ENCODE measurements around the gene TBL3.

The TBL3 gene

GRCh38 chr16:1964506-1965395 is 7.1 kb upstream of the TBL3 start, which contains the start of gene RPS2:
Gene RPS2, minus strand, starts transcription at chr16:1964826. Its CDS starts 201 bp downstream, at chr16:1964625.
- DNase-seq (ENCODE audit: low spot score), result peak; percentile 98

DNA sequence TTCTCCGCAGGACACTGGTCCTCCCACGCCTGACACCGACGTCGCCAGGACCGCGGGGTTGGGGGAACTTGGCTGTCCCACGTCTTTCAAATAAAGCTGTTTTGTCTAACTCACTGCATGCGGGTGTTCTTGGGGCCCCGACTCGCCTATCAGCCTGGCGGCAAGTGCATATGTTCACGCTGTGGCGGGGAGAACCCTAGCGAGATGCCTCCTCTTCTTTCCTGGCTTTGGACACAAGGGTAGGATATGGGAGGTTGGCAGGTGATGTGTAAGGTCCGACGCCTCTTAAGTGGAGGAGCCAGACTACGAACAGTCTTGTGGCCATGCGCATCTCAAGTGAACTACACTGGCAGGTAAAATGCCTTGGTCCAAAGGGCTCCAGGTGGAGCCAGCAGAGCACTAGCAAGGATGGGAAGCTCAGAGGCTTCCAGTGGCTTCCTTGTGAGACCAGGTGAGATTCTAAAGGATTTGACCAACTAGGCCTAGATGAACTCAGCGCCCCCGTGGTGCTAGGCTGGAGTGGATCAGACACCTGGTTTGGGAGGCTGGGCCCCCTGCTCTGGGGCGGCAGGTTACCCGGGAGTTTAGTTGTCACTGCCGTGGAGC is 6.4 kb upstream of the TBL3 start:
- DNase-seq (ENCODE audit: low spot score), result no peak

DNA sequence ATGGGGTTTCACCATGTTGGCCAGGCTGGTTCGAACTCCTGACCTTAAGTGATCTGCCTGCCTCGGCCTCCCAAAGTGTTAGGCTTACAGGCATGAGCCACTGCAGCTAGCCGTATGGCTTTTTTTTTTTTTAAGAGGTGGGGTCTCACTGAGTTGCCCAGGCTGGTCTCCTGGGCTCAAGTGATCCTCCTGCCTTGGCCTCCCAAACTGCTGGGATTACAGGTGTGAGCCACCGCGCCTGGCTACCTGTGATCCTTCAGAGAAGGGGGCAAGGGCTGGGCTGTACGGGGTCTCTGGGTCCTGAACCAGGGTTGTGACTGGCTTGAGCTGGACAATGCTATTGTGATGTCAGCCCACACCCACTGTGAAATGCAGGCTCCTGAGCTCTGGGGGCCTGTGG is 5.4 kb upstream of the TBL3 start, which contains the start of gene RNF151:
Gene RNF151 (plus strand): TSS at position 397 of the 400 bp plus-strand sequence. CDS start 26 bp downstream, outside the sequence.
- no peak for DNase-seq (ENCODE audit: low spot score)

GRCh38 chr16:1968146-1968953 is 3.5 kb upstream of the TBL3 start:
- no peak for DNase-seq (ENCODE audit: low spot score)

DNA sequence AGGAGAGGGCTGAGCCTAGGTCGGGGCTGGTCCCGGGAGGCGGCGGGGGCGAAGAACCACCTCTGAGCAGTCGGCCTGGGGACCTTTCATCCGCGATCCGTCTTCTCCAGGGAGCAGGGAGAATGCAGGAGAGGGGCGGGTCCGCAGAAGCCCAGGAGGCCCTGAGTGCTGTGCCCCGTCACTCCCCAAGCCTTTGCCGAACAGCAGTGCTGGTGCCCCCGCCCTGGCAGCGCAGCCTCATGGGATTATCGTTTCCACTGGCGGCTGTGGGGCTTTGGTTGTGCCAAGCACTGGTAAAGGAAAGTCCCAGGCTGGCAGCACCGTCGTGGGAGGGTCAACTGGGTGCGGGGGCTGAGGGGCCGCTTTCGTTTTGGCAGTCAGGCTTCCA is 631 bp downstream of the TBL3 start:
- DNase-seq (ENCODE audit: low spot score), result no peak

DNA sequence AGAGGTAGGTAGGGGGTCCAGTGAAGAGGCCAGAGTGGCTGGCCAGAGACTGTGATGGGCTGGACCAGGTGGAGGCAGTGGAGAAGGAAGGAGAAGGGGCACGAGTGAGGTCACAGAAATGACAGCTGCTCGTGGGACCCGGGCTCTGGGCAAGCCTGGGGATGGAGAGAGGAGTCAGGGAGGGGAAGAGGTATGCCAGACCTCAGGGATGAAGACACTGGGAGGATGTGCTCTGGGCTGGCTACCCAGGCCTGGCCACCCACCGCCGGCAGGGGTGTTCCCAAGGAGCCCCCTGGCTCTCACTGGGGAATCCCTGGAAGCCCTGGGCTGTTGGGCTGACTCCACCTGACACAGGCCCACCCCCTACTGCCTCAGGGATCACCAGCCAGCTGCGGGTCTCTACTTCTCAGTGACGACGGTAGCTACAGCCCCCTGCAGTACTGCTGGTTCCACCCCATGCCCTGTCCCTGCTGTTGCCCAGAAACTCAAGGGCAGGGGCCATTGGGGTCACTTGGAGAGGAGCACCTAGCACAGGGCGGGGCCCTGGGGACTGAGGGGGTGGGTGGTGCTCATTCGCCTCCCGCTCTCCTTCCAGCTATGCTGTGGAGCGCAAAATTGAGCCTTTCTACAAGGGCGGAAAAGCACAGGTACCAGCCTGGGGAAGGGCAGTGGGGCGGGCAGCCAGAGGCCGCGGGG is 1.8 kb downstream of the TBL3 start:
- DNase-seq (ENCODE audit: low spot score), result no peak

DNA sequence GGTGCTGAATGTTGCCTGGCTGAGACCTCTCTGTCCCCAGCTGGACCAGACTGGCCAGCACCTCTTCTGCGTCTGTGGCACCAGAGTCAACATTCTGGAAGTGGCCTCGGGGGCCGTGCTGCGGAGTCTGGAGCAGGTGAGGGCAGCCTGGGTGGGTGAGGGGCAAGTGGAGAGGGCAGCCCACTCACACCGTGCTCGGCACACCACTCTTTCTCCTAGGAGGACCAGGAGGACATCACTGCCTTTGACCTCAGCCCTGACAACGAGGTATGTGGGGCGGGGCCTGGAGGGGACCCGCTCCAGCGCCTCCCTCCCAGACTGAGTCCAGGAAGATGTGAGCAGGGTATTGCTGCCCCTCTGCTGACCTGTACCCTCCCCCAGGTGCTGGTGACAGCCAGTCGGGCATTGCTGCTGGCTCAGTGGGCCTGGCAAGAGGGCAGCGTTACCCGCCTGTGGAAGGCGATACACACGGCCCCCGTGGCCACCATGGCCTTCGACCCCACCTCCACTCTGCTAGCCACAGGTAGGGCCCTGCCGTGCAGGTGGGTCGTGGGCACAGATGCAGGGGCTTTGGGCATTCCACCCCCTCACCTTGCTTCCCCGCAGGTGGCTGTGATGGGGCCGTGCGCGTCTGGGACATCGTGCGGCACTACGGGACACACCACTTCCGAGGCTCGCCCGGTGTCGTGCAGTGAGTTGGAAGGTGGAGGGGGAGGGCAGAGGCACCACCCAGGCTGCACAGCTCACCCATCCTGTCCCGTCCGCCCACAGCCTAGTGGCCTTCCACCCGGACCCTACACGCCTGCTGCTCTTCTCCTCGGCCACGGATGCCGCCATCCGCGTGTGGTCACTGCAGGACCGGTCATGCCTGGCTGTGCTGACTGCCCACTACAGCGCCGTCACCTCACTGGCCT is 2.6 kb downstream of the TBL3 start:
- no peak for DNase-seq (ENCODE audit: low spot score)

DNA sequence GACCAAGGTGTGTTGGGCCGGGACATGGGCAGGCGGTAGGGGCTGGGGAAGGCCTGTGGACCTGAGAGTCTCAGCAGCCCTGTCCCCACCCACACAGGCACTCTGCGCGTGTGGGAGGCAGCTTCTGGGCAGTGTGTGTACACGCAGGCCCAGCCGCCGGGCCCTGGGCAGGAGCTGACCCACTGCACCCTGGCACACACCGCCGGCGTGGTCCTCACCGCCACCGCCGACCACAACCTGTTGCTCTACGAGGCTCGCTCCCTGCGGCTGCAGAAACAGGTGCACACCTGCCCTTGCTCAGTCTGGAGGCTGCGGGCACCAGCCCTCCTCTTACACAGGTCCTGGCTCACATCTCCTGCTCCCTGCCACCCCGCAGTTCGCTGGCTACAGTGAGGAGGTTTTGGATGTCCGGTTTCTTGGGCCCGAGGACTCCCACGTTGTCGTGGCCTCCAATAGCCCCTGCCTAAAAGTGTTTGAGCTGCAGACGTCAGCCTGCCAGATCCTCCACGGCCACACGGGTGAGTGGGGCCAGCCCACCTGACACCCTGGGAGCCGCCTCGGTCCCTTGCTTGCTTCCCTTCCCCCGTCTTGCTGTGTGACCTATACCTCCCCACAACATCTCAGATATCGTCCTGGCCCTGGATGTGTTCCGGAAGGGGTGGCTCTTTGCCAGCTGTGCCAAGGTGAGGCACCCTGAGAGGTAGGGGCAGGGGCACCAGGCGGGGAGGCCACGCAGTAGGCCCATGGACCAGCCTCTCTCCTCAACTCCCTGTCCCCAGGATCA is 3.8 kb downstream of the TBL3 start:
- no peak for DNase-seq (ENCODE audit: low spot score)

DNA sequence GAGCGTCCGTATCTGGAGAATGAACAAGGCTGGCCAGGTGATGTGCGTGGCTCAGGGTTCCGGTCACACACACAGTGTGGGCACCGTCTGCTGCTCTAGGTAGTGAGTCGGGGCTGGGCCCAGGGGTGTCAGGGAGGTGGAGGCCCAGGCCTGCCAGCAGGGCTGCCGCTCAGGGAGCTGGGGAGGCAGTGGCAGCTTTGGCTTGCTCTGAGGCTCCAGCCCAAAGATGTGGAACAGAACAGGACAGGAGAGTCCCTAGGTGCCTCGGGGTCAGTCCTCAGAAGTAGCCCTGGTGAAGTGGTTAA is 4.3 kb downstream of the TBL3 start:
- no peak for DNase-seq (ENCODE audit: low spot score)

GRCh38 chr16:1976951-1977874 is 5.4 kb downstream of the TBL3 start:
- no peak for DNase-seq (ENCODE audit: low spot score)

- no peak for DNase-seq (ENCODE audit: low spot score)
Measured at GRCh38 chr16:1977875-1978268, 6.0 kb downstream of the TBL3 start.

DNA sequence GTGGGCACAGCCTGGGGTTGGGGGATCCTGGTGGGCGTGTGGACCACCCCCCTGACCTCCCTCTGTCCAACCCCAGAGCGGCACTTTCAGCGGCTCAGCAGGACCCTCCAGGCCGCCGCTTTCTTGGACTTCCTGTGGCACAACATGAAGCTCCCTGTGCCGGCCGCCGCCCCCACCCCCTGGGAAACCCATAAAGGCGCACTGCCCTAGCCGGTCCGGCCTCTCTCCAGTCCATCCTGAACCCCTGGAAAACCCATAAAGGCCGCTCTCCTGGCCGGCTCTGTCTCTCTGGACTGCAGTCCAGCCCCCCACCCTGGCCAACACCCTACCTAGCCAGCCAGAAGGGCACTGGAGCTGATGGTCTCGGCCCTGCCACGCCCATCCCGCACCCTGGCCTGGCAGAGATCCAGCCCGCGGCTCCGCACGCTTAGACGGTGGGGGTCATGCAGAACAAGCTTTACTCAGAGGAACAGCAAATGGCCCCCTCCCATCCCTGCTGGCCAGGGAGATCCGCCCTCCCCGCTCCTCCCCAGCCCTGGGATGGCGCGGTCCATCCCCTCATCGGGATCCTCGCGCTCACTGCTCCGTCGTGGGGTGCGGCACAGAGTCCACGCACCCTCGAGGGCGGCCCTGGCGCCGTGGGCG is 6.7 kb downstream of the TBL3 start:
- DNase-seq (ENCODE audit: low spot score), result no peak

GRCh38 chr16:1979271-1980029 is 7.6 kb downstream of the TBL3 start:
- no peak for DNase-seq (ENCODE audit: low spot score)

DNA sequence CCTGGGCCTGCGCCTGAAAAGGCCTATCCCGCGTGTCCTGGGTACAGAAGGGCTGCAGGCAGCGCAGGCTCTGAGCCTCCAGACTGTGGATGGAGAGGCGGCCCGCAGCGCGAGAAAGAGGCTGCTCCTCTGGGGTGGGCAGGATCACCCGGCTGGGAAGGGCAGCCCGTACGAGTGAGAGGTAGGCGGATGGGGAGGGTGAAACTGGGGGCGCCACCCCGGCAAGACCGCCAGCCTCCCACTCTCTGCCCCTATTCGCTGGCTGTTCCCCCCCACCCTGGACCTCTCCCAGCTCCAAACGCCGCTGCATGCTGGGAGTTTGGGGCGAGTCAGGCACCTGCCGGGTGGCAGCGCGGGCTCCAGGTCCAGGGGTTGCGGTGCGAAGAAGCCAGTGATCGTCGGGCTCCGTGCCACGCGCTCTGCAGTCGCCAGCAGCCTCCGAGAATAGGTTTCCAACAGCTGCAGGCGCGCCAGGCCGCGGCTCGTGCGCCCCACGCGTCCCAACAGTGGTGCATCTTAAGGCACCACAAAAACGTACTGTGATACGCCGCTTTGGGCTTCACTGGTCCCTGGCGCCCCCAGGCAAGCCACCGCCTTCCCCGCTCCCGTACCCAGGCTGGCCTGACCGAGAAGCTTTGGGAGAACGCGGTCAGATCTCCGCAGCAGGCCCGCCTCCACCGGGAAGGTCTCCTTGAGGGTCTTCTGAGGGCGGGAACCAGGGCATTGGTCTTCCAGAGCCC is 8.3 kb downstream of the TBL3 start:
- DNase-seq (ENCODE audit: low spot score), result no peak

DNA sequence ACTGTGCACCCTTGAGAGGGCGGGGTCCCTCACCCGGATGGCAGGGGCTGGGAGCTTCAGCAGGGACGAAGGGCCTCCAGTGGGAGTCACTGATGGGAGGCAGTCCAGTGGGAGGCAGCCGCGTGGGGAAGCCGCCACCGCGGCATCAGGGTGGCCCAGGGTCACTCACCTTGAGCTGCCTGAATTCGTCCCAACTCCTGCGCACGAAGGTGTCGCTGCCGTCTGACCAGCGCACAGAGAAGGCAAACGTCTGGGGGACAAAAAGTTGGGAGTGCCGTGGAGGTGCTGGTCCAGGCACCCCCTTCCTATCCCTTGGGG is 8.9 kb downstream of the TBL3 start:
- no peak for DNase-seq (ENCODE audit: low spot score)

DNA sequence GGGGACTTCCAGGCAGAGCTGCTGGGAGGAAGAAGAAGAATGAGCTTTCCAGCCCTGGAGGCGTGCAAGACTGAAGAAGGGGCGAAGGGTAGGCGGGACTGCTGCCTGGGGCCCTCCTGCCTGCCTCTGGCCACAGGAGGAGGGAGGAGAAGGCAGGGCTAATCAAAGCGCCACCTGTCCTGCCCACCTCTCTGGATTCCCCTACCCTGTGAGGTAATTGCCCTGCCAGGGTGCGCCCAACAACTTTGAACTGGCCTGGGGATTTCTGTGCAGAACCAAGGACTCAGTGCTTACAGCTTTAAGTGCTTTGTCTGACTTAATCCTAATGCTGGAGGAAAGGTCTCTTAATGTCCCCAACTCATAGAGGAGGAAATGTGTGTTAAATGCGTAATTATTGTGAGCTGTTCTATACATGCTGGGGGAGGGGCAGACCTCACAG is 9.6 kb downstream of the TBL3 start, which contains the start of gene NOXO1:
Gene NOXO1 (minus strand): TSS at position 72 of the 439 bp plus-strand sequence. CDS start 290 bp downstream, outside the sequence.
- no peak for DNase-seq (ENCODE audit: low spot score)

DNA sequence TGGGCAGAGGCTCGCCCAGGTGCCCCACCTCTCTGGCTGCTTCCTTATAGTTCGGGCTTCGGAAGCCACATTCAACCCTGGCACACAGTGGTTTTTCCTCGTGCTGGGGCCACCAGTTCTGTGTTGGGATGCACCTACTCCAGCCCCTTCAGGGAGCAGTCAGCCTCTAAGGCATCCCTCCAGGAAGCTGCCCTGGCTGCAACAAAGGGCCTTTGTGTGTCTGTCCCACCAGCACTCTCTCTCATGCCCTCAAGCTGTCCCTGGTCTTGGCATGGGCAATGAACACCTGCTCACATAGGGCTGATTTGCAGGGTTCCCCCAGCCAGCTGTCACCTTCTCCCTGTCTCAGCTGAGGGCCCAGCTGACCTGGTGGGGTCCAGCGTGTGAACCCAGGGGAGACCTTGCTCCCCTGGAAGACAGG is 10.2 kb downstream of the TBL3 start:
- DNase-seq (ENCODE audit: low spot score), result peak; percentile 79

All from pons (tissue), 1 donor.